CD4-positive, alpha-beta T cell treated with Interferon alpha-2 for 1 hour (primary cell): ENCODE measurements around the gene ARL11.

ENCODE experiments used
- DNase-seq, 2 donors: peaks; one replicate each; pipeline ENCODE4 v3.0.0-alpha.2; 2020 to 2022

The ARL11 gene

DNA sequence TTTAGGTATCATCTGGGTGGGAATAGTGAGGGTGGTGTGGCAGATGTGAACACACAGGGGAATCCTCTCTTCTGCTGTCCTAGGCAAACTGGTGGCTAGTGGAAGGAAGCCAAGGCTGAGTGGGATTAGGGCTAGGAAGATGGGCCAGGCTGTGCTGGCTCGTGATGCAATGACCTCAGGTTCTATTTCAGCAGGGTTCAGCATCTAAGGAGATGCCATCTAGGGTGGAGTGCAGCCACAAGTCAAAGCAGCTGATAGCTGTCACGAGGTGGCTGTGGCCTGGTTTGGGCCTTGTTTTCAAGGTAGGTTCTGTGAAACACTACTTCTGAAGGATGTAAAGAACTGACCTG lies 21.6 kb downstream of the ARL11 start:
- DNase-seq = no peak

- no peak for DNase-seq
Observed at GRCh38 chr13:49651570-49652354, 23.5 kb downstream of the ARL11 start.

DNA sequence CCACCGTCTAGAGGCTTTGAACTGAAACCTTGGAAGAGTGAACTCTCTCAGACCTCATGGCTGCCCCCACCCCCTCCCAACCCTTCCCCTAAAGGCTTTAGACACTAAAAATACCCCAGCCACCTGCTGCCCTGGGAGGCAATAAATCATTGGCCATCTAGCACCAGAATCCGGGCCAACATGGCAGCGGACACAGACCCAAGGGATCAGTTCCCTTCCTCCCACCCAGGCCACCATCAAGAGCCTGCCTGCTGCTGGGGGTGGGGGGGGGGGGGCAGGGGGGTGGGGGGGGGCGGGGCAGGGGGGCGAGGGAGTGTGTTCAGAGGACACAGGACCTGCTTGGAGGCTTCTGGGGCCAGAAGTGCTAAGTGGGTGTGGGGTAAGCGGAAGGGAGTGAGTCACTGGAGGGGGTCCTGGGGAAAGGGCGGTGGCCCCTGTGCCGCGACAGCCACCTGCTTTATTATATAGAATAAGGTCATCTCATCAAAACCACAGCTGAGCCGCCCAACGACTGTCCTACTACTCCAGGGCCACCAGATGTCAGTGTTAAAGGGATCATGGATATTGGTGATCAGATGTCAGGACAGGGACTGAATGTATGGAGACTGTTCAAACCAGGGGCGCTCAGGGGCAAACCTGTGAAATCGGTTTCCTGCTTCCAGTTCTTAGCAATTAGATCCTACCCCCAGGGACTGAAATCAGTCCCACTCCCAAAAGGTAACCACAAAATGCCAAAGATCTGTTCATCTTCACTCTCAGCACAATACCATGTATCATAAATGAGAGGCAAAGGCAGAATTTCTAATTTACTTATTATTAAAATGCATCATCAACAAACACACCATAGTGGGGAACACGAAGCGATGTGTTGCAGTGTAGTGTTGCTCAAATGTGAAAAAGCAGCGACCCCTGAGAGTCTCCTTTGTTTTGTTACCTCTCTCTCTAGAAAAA lies 24.3 kb downstream of the ARL11 start:
- peak; percentile 5 to 25 for DNase-seq

GRCh38 chr13:49653478-49653877 lies 25.2 kb downstream of the ARL11 start:
- DNase-seq = no peak

- no peak for DNase-seq
Observed at GRCh38 chr13:49654011-49654410, 25.7 kb downstream of the ARL11 start.

DNA sequence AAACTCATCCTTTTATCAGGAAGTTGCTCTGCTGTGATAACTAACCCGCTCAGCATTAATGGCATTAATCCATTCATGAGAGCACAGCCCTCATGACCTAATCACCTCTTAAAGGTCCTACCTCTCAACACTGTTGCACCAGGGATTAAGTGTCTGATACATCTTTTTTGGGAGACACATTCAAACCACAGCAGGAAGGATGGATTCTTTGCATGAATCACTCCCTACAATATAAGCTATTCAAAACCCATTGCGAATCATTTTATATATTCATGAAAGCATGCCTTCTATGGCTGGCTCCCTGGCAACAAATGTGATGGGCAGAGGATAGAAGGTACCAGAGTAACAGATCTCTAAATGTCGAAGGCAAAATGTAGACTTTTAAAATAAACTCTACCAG lies 27.6 kb downstream of the ARL11 start:
- DNase-seq = no peak

DNA sequence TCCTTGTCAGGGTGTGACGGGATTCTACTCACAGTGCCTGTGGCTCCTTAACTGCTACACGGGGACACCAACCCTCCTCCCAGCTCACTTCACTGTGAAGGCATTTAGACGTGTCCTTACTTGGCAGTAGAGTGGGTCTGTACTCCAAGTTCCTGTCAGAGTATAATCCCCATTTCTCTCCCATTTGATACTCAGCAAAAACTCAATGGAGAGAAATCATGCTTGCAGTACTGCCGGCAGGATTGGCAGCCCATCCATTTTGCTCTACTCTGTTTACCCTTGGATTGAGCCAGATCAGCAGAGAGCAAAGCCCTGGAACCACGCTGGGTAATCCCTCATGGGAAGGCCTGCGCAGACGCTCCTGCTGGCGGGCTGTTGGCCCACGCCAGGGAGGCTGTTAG lies 28.9 kb downstream of the ARL11 start:
- no peak for DNase-seq

- DNase-seq = no peak
Observed at GRCh38 chr13:49664606-49665005, 36.3 kb downstream of the ARL11 start.

GRCh38 chr13:49667773-49668172 lies 39.5 kb downstream of the ARL11 start:
- no peak for DNase-seq

DNA sequence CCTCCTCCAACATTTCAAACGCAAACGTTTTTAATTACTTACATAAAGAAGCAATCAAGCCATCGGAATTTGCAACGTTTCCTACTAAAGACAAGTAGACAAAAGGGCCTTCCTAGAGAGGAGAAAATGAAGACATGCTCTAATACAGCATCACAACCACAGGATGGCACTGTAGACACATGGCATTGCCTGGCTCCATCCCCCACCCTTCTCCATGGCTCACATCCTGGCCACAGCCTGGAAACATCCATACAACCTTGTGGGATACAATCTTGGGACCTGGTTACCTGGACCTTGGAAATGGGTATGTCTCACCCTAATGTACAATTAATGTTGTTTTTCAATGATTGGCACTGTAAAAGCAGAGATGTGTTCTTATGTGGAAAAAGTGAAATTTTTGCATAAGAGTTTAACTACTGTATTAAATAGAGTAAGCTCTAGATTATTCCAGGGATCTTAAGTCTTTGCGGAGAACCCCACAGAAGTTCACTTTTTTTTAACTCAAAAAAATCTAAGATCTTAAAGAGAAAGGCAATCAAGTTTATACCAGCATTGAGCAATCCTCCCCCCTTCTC lies 41.5 kb downstream of the ARL11 start:
- peak; percentile 11 to 33 for DNase-seq

DNA sequence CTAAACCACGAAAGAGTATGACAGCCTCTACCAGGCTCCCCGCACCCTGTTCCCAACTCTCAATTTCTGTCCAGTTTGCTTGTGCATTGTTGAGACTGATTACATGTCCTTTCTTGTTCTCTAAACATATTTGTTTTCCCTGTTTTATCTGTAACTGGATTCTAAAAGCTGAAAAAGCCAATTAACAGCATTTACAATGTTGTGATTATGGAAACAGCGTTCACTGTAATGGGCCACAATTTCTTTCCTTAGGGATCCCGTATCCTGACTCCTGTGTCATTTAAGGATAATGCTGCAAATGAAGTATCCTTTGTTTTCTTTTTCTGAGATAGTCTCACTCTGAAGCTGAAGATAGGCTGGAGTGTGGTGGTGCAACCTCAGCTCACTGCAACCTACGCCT lies 42.5 kb downstream of the ARL11 start:
- DNase-seq = no peak

- no peak for DNase-seq
Observed at GRCh38 chr13:49676581-49677298, 48.4 kb downstream of the ARL11 start.

GRCh38 chr13:49678191-49678914 lies 50.0 kb downstream of the ARL11 start:
- DNase-seq = no peak

- DNase-seq = peak in 1 of 2 donors; percentile 3
Observed at GRCh38 chr13:49679246-49679645, 50.9 kb downstream of the ARL11 start.

- DNase-seq = no peak
Observed at GRCh38 chr13:49681842-49682435, 53.6 kb downstream of the ARL11 start.
